KMS-11 (cell line): Measurements from ENCODE around the gene SLC8A3.
A peak's percentile ranks its signal among the peaks of the same experiment; 100 is the strongest.

ENCODE experiments used
- H2AFZ ChIP-seq: fragments of 200-600 bp; sonication (generic); 2 replicates; pipeline ENCODE4 v1.6.1; 2016; ENCODE audit warnings: antibody characterized with exemption, mixed run types, low read depth
- H3K27ac ChIP-seq: fragments of 200-600 bp; sonication (generic); 2 replicates; pipeline ENCODE4 v1.6.1; 2016; ENCODE audit warnings: mild to moderate bottlenecking, mixed run types
- H3K27me3 ChIP-seq: fragments of 200-600 bp; sonication (generic); 2 replicates; pipeline ENCODE4 v1.6.1; 2017; ENCODE audit warnings: mild to moderate bottlenecking, low read depth, mixed run types, moderate library complexity; ENCODE audit not compliant: insufficient read depth
- H3K36me3 ChIP-seq: fragments of 200-600 bp; sonication (generic); 2 replicates; pipeline ENCODE4 v1.6.1; 2017; ENCODE audit warnings: mild to moderate bottlenecking, mixed run types; ENCODE audit not compliant: insufficient read depth
- H3K4me1 ChIP-seq: fragments of 200-600 bp; sonication (generic); 2 replicates; pipeline ENCODE4 v1.6.1; 2016; ENCODE audit warnings: mild to moderate bottlenecking, low read depth, mixed run types; ENCODE audit not compliant: poor library complexity, severe bottlenecking
- H3K4me2 ChIP-seq: fragments of 200-600 bp; sonication (generic); 2 replicates; pipeline ENCODE4 v1.7.0; 2016; ENCODE audit warnings: mild to moderate bottlenecking, mixed run types
- H3K4me3 ChIP-seq: fragments of 200-600 bp; sonication (generic); IDR thresholded peaks from 2 replicates; pipeline ENCODE4 v1.6.1; 2017; ENCODE audit warnings: low read depth, low read length, mixed read lengths; ENCODE audit not compliant: insufficient read depth
- H3K79me2 ChIP-seq: fragments of 200-600 bp; sonication (generic); 2 replicates; pipeline ENCODE4 v1.6.1; 2016; ENCODE audit warnings: low read depth, mixed run types; ENCODE audit not compliant: insufficient read depth
- H3K9ac ChIP-seq: fragments of 200-600 bp; sonication (generic); 2 replicates; pipeline ENCODE4 v1.6.1; 2016; ENCODE audit warnings: mild to moderate bottlenecking, mixed run types
- H4K20me1 ChIP-seq: fragments of 200-600 bp; sonication (generic); 2 replicates; pipeline ENCODE4 v1.6.1; 2016; ENCODE audit warnings: mild to moderate bottlenecking, mixed run types; ENCODE audit not compliant: insufficient read depth
- CTCF ChIP-seq: fragments of 200-600 bp; sonication (generic); conservative IDR thresholded peaks from 2 replicates; pipeline ENCODE4 v1.6.1; 2017; ENCODE audit warnings: low read depth, mild to moderate bottlenecking, antibody characterized with exemption, low read length, moderate library complexity, mixed read lengths

SLC8A3 gene

GRCh38 chr14:70078329-70078728 is 110.4 kb downstream of the SLC8A3 start:
- H3K27me3 ChIP-seq = no peaks in the 10 kb centered on the region
- no peak overlapping the region for H3K27ac ChIP-seq
- no peaks in the 10 kb centered on the region for H3K36me3 ChIP-seq
- H4K20me1 ChIP-seq = no peaks in the 10 kb centered on the region
- H3K9ac ChIP-seq = no peak overlapping the region
- no peak overlapping the region for H3K4me3 ChIP-seq
- no peaks in the 10 kb centered on the region for H3K4me1 ChIP-seq
- no peak overlapping the region for H3K4me2 ChIP-seq
- no peak for TF ChIP-seq CTCF
- H2AFZ ChIP-seq = no peak overlapping the region
- H3K79me2 ChIP-seq = no peaks in the 10 kb centered on the region

DNA sequence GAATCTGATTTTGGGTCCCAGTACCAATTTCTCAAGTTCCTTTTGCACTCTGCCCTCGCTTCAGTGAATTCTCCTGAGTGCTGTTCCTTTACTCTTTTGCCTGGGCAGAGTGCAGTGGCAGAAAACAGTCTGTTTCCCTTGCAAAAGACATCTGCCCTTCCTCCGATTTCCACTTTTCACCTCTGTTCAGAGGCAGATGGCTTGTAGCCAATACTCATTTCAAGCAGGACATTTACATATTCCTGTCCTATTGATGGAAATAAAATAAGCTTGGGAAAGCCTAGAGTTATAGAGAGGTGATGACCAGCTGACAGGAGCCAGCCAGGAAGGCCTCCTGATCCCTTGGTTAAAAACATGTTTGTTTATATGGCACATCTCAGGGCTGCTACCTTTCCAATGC is 111.0 kb downstream of the SLC8A3 start:
- Histone ChIP-seq H3K27me3 (no peaks in the 10 kb centered on the region), H3K79me2 (no peaks in the 10 kb centered on the region), H3K4me2 (no peak overlapping the region), H3K36me3 (no peaks in the 10 kb centered on the region), H3K27ac (no peak overlapping the region), H3K4me3 (no peak overlapping the region), H4K20me1 (no peaks in the 10 kb centered on the region), H2AFZ (no peak overlapping the region), H3K4me1 (no peaks in the 10 kb centered on the region), H3K9ac (no peak overlapping the region)
- no peak for TF ChIP-seq CTCF

- no peak for TF ChIP-seq CTCF
- no peaks in the 10 kb centered on the region for H4K20me1 ChIP-seq
- H3K79me2 ChIP-seq = no peaks in the 10 kb centered on the region
- no peak overlapping the region for H2AFZ ChIP-seq
- no peaks in the 10 kb centered on the region for H3K4me1 ChIP-seq
- H3K27ac ChIP-seq = no peak overlapping the region
- H3K9ac ChIP-seq = no peak overlapping the region
- no peaks in the 10 kb centered on the region for H3K36me3 ChIP-seq
- H3K4me3 ChIP-seq = no peak overlapping the region
- no peaks in the 10 kb centered on the region for H3K27me3 ChIP-seq
- H3K4me2 ChIP-seq = no peak overlapping the region
Observed at GRCh38 chr14:70077005-70077404, 111.7 kb downstream of the SLC8A3 start.

GRCh38 chr14:70073924-70074566 is 114.7 kb downstream of the SLC8A3 start:
- Histone ChIP-seq H3K27me3 (no peaks in the 10 kb centered on the region), H4K20me1 (no peaks in the 10 kb centered on the region), H3K27ac (no peak overlapping the region), H3K79me2 (no peaks in the 10 kb centered on the region), H3K4me1 (no peaks in the 10 kb centered on the region), H3K9ac (no peak overlapping the region), H3K4me2 (no peak overlapping the region), H3K36me3 (no peaks in the 10 kb centered on the region), H2AFZ (no peak overlapping the region), H3K4me3 (no peak overlapping the region)
- TF ChIP-seq CTCF = peak; percentile 80
